NCI-H2081 treated with DMSO at 0.1 percent for 48 hours (cell line): Measurements from ENCODE around the gene AVEN.

Experiments
- DNase-seq: peaks from one replicate; lab custom pipeline; 2025; lab: John Stamatoyannopoulos, UW

Gene AVEN

DNA sequence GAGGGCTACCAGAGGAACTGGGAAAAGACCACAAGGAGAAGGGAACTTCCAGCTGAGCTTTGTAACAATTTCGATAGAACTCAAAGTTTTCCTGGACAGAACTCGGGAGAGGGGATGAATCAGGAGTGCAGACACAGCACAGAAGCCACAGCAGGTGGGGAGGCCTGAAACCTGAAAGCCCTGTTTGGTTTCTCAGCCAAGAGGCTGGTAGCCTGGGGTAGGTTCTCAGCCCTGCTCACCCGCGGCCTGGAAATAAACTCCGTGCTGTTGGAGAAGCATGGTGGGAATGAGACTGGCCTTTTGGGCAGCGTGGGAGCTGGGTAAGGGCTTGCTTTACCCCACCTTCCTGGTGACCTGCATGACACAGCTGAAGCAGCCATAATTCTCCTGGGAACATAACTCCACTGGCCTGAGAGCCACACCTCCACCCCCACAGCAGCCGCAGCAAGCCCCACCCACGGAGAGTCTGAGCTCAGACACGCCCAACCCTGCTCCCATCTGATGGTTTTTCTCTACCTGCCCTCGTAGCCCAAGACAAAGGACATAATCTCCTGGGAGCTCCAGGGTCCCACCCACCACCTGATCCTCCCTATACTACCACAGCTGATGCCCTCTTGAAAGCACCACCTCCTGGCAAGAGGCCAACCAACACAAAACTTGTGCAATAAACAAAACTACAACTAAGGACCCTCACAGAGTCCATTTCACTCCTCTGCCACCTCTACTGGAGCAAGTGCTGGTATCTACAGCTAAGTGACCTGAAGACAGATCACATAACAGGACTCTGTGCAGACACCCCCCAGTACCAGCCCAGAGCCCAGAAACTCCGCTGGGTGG lies 123.2 kb downstream of the AVEN start:
- DNase-seq = no peak

DNA sequence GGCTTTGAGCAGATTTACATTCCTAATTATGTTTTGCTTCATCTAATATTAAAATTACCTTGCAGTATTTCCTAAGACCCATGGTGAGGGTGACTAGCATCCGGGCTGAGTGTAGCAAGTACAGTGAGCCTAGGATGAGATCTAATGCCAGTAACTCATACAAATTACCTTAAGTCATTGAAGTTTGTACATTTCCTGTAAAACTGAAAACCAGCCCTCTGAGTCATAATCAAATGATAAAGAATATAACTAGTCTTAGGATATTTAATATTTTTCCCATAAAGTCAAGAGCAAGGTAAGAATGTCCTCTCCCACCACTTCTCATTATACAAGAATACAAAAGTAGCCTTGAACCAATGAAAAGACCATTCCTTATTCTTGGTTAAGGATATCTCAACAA lies 125.5 kb downstream of the AVEN start:
- no peak for DNase-seq

DNA sequence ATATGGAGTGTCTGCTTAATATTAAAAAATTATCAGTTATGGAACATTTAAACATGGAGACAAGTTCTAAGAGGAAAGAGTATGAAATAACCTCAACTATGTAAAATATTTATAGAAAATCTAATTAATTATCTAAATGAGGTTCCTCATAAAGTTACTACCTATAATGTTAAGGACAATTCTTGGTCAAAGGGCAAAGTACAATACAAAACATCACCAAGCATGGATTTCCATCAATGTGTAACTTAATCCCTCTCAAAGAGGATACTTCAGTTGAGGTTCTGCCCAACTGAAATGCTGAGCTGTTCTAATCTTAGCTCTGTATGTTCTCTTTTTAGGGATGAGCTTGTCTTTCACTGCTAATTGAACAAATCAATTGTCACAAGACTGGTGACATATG lies 126.7 kb downstream of the AVEN start:
- no peak for DNase-seq

DNA sequence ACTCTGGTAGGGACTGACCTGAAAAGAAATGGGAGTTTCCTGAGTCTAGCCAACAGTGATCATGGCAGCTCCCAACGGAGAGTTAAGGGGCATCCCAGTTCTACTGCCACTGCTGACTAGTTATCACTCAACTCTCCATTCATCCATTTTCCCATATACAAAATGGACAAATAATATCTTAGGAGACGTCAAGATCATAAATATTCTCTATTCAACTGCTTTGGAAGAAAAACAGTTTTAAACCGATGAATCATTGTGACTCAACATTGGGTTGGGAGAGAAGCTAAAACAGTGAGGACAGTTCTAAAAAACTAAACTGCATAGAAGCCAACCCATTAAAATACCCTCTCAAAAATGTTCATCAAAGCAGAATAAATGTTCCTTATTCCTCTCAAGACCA lies 128.3 kb downstream of the AVEN start:
- DNase-seq = no peak

DNA sequence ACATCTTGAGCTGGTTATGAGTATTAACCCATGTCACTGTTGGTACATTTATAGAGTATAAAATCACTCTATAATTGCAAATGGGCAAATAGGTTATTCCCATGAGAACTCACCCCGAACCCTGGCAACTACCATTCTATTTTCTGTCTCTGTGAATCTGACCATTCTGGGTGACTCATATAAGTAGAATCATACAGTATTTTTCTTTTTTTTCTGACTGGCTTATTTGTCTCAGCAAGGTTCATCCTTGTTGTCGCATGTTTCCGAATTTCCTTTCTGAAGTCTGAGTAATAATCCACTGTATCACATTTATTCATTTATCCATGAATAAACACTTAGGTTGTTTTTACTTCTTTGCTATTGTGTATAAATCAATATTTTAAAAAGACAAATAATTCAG lies 130.6 kb downstream of the AVEN start:
- no peak for DNase-seq

DNA sequence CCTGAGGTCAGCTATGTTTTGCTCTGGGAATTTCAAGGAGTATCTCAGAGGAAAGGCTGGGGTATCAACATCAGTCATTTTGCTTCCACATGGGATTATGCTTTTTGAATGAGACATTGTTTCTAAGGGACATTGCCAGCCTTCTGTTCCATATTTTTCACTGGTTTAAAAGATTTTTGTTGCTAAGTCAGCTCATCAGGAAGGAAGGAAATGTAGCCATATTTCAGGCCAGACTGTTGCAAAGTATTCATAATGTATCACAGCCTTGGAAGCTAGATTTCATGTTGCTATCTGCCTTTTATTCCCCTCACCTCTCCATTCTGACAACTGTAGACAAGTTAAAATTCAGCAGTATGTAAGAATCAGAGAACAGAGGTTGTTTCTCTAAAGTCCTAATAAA lies 131.7 kb downstream of the AVEN start:
- no peak for DNase-seq

DNA sequence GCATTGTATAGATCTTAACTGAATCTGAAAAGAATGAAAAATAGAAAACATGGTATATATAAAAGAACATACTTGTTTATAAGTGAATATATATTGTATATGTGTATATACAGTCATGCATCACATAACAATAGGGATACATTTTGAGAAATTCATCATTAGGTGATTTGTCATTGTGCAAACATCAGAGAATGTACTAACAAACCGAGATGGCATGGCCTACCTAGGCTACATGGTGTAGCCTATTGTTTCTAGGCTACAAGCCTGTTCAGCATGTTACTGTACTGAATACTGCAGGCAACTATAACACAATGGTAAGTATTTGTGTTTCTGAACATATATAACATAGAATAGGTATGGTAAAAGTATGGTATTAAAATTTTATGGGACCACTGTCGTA lies 135.3 kb downstream of the AVEN start:
- no peak for DNase-seq

DNA sequence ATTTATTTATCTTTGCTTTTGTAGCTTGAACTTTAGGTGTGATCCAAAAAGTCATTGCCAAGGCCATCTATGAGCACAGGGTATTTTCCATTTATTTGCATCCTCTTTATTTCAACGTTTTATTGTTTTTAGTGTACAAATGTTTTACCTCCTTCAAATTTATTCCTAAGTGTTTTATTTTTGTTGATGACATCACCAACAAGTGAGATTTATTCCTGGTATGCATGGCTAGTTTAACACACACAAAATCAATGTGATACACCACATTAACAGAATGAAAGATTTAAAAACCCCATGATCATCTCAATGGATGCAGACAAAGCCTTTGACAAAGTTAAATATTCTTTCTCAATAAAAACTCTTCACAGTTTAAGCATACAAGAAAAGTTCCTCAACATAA lies 137.0 kb downstream of the AVEN start:
- DNase-seq = no peak

DNA sequence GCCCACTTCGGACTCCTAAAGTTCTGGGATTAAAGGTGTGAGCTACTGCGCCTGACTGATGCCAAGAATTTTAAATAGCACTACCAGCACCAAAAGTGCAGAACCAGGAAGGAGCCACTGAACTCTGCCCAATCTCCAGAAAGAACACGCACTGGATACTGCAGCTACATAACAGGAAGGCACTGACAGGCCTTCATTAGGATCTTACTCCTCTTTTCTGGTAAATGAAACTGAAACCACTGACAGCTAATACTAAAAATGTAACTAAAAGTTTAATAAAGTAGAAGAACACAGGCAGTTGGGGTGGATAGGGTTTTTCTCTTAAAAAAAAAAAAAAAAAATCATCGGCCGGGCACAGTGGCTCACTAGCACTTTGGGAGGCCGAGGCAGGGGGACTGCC lies 144.8 kb downstream of the AVEN start:
- no peak for DNase-seq

DNA sequence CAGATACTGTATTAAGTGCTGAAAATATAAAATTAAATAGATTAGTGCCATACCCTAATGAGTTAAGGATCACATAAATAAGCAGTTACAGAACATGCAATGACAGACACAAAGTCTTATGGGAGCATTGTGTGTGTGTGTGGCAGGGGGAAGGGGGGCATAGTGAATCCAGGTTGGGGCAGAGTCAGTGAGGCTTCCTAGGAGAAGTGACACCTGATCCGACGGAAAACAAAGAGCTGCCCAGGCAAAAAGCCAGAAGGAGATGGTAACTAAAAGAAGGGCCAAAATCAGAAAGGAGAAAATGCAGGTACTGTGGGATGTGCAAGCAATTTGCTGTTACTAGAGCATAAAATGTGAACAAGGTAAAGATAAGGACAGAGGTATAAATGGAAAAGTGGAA lies 150.8 kb downstream of the AVEN start:
- no peak for DNase-seq

DNA sequence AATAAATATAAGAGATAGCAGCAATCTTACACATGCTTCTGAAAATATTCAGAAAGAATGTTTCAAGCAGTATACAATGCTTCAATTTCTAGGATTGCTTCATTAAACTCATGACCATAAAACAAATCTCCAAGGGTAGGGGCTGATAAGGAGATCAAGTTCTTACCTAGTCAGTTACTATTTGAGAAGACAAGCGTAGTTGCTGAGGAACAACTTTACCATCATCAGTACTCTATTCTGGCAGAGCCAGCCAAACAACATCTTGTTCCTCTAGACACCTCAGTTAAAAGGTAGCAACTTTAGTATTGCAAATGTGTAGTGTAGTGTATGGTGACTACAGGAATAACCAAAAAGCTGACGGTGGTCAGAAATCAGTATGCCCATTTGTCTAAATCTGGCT lies 156.1 kb downstream of the AVEN start:
- no peak for DNase-seq

DNA sequence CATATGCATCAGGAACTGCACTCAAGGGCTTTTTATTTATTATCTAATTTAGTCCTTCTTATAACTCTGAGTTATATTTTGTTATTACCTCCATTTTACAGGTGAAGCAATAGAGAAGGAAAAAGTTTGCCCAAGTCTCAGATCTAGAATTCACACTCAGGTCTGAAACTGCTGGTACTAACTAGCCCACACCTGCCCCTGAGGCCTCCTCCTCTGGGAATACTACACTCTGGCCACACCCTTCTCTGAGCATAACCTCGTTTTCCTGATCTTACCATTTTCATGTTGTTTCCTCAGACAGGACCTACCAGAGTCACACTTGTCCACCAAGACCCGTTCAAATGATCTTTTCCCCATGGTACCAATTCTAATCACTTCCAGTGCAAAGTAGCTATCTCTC lies 164.8 kb downstream of the AVEN start:
- no peak for DNase-seq

DNA sequence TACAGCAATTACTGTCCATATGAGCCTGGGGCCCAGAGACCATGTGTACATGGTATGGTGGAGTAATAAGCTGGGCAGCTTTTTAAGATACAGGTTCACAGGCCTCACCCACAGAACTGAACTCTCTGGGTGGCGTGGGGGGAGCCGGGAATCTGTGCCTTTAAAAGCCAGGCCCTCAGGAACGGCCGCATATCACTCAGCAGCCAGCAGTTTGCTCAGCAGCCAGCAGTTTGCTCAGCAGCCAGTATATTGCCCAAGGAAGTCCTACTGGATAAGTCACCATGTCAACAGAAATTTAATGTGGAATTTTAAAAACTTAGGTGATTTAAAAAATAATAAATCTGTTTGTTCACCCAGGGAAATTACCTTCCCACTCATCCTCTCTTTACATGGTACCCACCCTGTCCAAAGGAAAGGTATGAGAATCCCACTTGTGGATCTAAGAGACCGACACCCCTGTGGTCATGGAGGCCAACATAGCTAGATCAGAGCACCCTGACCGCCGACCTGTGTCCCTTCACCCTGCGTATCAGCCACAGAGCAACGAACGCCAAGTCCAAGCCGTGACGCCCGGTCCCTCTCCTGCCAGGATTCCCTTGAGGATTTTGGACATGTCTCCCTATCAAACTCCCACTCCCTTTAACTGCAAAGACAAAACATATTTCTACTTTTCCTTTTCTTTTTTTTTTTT lies 166.4 kb downstream of the AVEN start:
- no peak for DNase-seq

DNA sequence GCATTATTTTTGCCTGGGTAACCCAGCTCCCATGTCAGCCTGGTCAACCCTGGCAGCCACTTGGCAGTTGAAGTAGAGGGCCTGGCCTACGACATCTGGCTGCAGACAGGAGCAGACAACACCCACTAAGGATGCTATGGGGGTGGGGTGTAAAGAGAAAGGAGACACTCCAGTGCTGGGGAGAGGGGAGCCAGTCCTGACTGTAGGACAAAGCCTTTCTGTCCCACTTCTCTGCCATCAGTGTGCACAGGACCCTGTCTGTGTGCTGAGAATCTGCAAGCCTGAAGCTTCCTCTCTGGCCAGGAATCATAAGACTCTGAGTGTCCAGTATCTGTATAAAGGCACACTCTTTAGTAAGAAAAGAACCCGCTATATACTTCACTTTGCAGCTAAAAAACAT lies 167.0 kb downstream of the AVEN start:
- DNase-seq = no peak

DNA sequence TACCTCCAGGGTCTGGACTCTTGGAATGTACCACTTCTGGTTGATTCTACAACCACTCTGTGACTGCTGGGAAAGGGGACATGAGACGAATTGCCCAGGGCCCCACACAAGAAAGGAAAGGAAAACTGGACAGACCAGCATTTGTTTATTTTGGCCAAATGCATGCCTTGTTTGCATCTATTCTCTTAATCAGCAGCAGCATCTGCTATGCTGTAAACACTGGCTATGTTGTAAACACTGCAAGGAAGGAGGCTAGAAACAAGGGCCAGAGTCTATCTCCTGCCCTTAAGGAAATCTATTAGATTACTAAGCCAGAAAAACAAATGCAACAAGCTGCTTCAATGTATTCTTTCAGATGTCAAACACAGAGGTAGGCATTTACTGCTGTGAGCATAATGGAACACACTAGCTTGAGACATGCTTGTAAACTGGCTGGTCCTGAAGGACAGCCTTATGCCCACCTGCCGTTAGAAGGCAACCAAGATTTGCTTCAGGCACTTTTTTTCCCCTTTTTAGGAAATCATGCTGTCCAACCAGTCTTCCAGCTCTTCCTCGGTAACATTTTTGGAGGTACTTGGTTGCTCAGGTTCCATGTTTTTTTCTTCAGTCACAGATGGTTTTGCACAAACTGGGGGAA lies 172.8 kb downstream of the AVEN start:
- no peak for DNase-seq

DNA sequence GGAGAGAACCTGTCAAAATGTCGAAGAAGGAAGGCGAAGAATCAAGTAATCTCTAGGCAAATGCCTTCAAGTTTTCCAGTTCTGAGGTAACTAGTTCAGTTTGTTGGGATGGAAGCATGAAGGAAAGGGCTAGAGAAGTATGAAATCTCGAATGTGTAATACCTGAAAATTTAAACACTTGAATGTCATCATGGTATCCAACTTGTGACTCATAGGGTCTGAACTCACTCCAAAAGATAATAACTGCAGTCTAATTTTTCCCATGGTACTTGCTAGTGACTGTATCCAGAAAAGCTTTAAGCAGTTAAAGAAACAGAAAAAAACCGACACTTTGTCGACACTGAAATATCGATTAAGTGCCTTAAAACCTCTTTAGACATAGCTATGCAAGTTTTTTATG lies 173.6 kb downstream of the AVEN start:
- no peak for DNase-seq

DNA sequence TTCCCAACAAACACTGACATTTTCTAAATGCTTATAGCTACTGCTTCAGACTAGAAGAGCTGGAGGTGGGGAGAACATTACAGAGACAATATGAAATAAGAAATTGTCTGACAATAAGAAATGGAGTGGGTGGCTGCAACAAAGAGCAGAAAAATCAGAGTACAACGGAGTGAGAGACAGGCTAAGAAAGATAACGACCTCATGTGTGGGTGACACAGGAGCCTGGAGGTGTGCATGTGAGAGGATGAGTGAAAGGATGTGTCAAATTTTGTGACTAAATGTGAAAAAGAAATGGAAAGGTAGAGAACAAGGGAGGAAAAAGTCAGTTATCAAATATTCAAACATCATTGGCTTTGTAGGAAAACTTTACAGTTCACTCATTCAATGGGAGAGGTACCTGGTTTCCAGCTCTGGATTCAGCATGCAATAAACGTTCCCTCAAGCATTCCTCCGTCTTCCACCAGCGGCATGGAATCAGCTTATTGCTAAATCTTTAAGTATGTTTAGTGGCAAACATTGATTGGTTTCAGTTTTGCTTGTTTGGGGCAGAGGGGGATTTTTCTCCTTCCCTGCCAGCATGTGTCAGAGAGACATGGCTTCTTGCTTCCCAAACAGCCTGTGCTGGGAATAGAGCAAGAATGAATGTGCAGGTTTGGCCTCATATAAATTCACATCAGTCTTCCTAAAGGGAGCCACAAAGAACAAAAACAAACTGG lies 174.5 kb downstream of the AVEN start:
- DNase-seq = no peak

DNA sequence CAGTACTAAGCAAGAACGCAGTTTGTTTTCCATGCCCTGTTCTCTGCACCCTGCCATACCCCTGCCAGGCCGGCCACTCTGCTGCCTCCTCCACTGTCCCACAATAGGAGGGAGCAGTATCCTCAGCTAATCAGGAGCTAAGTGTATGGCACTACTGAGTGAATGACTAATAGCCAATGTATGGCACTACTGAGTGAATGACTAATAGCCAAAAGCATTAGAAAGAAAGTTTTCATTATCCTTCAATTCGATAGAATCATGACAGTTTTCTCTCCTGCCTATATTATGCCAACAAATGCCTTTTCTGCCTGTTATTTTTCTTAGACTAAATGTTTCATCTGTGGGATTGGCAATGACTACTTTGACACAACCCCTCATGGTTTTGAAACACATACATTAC lies 178.2 kb downstream of the AVEN start:
- DNase-seq = no peak

DNA sequence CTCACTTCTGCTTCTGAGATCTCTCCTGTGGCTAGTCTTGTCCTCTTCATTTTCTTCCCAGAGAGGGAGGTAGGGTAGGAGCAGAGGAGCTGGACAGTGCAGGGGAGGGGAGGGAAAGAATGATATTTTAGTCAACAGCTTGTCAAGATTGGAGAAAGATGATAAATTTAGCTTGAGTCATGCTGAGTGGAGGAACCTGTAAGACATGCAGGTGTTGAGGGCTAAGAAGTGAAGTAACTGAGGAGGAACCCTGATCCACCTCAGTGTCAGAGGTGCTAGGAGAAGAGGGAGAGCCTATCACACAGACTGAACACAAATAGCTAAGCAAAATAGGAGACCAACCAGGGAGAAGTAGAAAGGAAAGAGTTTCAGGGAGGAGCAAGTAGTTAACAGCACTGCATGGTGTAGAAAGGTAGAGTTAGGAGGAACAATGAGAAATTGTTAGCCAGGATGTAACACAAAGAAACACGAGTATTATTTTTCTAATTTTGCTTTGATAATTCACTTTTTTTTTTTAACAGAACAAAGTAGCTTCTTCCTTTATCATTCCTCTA lies 178.9 kb downstream of the AVEN start:
- DNase-seq = no peak

DNA sequence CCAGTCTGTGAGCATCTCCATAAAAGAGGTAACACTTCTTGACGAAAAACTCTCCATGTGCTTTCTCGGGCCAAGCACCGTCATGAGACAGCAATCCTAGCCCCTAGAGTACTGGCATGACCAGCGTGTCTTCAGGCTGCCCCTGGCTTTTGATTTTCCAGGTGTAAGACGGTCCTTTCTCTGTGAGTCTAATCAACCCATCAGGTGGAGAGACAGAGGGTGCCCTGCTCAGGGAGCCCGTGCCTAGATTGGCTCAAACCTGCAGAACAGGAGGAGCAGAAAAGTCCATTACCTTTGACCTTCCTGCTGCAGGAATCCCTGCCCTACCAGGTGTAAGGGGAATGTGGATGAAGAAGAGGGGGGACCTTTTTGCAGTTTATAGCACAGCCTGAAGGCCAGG lies 180.2 kb downstream of the AVEN start:
- no peak for DNase-seq

DNA sequence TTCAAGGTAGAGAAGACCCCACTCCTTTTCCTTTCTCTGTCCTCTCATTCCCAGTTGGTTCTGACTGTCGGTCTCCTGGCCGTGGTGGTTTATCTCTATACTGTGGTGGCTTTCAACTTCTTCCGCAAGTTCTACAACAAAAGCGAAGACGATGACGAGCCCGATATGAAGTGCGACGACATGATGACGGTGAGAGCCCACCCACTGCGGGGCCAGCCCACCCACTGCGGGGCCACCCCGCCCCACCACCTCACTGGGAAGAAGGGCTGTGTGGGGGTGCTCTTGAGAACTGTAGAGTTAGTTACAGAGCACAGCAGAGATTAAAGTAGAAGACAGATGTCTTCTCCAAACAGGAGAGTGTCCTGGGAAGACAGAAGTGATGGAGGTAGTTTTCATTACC lies 181.3 kb downstream of the AVEN start:
- no peak for DNase-seq

DNA sequence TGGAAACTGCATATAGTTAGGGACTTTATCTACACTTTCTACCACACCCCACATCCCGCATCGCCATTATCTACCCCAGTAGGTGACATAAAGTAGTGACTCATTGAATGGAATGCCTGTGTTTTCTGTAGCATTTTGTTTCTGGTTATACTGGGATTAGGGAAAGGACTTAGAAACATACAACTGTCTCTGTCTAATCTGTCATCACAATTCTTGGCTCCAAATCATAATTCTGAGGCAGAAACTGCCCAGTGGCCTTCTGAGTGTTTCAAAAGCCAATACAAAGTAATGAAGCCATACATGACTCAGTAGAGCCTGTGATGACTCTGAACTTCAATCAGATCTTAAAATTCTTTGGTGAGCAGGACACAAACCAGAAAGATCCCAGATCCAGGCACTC lies 186.4 kb downstream of the AVEN start:
- DNase-seq = no peak
